Measurements from ENCODE around the gene DEAF1.

The DEAF1 gene

DNA sequence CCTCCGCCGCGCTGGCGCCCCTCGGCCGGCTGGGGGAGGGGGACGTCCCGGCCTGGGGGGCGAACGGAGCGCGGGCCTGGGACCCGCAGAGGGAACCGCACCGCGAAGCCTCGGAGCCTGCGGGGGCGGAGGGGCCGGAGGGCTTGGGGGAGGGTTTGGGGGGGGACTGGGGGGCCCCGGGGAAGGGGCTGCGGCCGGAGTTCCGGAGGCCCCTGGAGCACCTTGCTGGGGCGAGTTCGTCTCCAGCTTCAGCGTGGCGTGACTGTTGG is 67.8 kb downstream of the DEAF1 start:
- in situ Hi-C loops (cut with MboI; ENCODE audit: low sequenced_read_pairs): no loop called here

DNA sequence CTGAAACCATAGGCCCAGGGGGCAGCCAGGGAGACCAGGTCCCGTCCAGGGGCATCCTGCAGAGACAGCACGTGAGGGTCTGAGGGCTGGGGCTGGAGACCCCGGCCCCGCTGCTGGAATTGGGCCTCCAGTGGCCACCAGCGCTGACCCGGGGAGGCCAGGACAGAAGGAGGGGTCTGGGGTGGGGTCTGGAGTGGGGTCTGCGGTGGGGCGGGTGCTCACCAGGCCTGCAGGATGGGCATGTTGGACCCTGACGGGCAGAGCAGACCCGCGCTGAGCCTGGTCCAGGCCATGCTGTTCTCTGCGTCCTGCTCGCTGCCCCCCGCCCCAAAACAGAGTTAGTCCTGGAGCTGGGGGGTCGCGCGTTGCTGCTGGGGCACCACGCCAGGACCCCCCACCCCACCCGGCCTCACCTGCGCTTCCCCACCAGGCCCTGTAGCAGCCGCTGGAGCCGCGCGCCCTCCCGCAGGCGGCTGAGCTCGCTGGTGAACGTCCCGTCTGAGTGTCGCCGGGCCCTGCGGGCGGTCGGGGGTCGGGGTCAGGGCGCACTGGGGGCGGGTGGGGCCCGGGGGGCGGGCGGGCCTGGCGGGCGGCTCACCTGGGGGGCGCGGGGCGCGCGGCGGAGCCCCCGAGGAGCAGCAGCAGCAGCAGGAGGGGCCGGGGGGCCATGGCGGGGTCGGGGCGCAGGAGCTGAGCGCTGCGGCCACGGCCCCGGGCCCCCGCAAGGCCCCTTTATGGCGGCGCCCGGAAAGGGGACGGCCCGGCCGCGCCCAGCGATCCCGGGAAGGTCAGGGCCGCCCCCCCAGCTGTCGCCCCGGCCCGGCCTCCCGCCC is 68.3 kb downstream of the DEAF1 start, which contains the start of gene SCT:
Gene SCT (minus strand): TSS at position 707 of the 833 bp plus-strand sequence. CDS start 38 bp downstream, at position 669.
- in situ Hi-C loops (cut with MboI; ENCODE audit: low sequenced_read_pairs): no loop called here

DNA sequence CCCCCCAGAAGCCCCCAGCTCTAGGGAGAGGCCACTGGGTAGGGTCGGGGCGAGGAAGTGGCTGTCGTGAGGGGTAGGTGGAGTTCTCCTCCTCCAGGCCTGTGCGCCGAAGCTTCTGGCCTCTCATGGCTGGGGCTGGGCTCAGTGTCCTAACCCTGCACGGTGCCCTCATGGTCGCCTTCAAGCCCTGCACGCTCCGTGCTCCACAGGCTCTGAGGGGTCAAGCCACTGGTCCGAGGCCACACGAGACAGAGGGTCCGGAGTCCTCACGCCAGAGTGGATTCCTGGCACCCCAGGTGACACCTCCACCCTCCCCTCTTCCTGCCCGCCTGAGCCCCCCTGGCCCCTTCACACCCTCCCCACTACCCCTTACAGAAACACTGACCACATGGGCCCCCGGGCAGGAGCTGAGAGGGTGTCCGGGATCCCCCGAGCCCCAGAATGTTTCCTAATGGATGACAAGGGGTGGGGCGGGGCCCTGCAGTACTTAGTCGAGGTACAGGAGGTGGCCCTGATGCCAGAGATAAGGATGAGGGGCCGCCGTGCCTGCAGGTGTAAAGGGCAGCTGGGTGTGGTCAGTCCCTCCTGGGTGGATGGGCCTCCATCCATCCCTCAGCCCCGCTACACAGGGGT is 69.3 kb downstream of the DEAF1 start:
- in situ Hi-C loops (cut with MboI; ENCODE audit: low sequenced_read_pairs): no loop called here

DNA sequence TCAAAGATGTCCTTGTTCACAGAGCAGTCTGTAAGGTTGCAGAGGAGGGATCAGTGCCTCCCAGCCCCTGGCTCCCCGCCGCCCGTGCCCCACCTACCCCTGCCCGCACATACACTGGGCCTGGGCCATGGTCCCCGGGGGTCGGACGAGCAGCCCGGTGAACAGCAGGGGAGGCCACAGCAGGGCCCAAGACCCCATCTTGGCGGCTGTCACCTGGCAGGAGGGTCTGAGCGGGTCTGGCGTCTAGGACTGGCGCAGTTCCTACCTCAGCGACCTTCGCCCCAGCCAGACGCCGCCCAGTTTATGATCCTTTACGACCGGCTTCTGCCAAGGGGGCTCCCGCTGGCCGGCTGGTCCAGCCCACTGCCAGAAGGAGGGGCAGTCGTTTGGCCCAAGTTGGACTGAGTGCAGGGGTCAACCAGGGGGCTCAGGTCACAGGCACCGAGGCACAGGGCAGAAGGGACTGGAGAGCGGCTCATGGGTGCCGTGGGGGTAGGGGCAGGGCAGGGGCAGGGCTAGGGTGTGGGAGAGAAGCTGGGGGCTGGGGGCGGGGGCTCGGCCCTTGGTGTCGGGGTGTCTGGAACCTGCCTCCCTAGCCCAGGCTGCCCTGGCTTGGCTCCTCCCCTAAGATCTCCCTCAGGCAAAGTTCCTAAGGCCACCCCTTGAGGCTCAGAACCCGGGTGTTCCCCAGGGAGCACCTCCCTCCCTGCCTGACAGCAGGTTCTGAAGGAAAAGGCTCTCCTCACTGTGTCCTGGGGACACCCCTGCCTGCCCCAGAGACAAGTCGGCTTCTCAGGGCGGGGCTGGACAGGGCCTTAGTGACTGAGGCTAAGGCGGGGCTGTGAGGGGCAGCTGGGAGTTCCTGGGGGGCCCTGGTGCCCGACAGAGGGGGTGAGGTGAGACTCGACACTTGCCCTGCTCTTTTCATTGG is 70.1 kb downstream of the DEAF1 start, which contains the start of gene CDHR5:
Gene CDHR5 (minus strand): TSS at position 251 of the 931 bp plus-strand sequence. CDS start 53 bp downstream, at position 198.
- in situ Hi-C loops (cut with MboI; ENCODE audit: low sequenced_read_pairs): no loop called here

DNA sequence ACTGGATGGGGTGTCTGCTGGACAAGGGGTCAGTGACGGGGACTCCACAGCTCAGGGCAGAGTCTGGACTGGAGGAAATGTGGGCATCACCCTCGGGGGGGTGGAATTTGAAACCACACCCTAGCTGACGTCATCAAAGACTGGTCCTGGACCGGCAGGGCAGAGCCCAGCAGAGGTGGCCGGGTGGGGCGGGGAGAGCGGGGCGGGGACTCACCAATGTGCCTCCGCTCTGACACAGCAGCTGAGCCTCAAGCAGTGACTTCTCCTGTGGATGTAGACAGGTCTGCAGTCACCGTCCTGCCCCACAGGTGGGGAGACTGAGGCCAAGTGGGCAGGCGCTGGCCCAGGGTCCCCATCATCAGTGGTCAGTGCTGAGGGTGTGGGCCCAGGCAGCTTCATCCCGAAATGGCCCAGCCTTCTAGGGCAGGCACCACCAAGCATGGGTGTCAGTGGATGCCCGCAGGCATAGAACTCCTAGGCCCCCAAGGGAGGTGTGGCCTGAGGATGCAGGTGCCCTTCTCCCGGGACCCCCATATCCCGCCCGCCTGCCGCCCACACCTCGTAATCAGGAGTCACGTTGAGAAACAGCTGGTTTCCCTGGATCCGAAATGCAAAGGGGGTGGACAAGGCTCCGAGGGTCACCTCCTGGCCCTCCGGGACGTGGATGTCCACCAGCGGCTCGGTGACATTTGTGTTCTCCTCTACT is 70.9 kb downstream of the DEAF1 start:
- in situ Hi-C loops (cut with MboI; ENCODE audit: low sequenced_read_pairs): no loop called here

DNA sequence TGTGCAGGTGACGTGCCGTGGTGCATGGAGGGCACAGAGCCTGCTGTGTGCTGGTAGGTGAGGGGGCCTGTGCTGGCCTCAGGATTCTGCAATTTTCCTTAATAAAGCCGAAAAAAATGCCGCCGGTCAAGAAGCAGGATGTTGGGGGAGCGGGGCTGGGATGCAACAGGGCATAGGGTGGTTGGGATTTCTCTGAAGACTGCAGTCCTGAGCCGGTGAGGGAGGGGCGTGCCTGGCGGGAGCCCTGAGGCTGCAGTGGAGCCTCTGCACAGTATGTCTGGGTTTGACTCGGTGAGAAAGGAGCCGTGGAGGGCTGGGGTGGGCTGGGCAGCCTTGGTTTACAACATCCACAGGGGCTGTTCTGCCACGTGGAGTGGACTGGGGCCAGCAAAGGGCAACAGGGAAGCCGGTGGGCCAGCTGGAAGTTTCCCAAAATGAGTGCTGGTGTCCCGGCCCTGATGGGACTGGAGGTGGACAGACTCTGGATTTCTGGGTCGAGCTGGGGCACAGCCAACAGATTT is 71.6 kb downstream of the DEAF1 start:
- in situ Hi-C loops (cut with MboI; ENCODE audit: low sequenced_read_pairs): no loop called here

DNA sequence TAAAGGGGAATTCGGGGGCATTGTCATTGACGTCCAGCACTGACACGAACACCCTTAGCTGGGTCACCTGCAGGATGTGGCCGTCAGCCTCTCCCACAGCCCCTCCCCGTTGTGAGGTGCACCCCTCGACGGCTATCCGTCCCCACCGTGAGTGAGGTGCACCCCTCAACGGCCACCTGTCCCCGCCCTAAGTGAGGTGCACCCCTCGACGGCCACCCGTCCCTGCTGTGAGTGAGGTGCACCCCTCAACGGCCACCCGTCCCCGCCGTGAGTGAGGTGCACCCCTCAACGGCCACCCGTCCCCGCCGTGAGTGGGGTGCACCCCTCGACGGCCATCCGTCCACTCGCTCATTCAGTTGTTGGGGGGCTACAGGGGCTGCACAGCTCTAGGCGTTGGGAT is 73.2 kb downstream of the DEAF1 start:
- in situ Hi-C loops (cut with MboI; ENCODE audit: low sequenced_read_pairs): no loop called here

DNA sequence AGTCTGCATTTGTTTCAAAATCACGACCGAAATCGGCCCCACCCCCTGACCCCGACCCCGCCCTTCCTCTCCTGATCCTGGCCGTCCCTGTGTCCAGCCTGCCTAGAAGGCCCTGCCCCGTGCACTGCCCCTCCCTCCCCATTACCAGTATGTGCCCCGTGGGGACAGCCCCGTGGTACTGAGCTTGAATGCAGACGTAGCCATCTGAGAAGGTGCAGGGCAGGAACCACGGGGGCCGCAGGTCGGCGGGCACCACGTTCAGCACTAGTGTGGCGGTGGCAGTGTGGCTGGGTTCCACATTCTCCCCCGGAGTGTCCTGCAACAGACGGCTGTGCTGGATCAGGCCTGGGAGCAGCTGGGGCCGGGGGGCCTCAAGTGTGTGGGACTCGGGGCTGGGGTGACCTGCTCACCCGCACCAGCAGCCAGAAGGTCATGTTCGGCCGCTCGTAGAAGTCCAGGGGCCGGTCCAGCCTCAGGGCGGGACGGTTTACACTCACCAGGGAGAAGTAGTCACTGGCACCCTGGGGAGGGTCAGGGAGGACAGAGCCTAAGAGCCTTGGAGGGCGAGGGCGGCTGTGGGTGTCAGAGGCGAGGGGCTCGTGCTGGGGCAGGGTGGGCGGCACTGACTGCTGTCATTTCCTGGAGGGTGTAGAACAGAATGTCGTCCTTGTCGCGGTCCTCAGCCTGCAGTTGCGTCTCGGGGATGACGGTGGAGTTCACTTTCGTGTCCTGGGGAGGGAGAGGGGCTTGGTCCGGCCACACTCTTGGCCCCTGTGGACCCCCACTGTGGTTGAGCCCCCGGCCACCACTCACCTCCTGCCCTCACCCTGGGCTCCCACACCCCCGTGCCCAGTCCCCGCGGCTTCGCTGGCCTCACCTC is 73.8 kb downstream of the DEAF1 start:
- in situ Hi-C loops (cut with MboI; ENCODE audit: low sequenced_read_pairs): no loop called here

DNA sequence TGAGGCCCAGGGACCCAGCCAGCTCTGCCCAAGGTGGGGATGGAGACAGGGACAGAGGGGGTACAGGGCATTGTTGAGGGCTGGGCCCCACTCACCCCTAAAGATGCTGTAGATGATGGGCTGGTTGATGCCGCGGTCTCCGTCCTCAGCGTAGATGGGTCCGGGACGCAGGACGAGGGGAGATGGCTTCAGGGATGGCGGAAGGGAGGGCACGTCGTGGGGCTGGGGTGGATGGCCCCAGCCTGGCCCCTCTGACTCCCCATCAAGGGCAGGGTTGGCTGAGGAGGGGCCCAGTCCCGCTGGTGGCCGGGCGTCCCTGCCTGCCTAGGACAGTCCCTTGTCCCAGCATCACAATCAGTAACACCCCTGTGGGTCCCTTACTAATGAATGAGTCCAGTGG is 74.8 kb downstream of the DEAF1 start:
- in situ Hi-C loops (cut with MboI; ENCODE audit: low sequenced_read_pairs): no loop called here

DNA sequence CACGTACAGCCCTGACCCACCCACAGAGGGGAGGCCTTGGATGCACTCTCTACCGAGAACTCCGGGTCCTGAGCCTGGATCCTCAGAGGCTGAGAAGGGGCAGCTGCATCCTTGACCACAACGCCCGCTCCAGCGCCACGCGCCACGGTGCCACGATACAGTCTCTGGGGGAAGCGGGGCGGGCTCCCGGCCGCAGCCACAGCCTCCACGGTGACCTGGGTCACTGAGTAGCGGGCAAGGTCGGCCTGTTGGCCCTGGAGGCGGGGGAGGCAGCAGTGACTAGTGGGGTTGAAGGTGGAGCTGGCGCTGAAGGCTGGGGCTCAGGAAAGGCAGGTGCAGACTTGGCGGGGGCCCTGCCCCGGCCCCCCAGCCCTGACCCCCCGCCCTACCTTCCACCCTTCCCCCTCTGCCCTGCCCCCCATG is 75.4 kb downstream of the DEAF1 start:
- in situ Hi-C loops (cut with MboI; ENCODE audit: low sequenced_read_pairs): no loop called here

DNA sequence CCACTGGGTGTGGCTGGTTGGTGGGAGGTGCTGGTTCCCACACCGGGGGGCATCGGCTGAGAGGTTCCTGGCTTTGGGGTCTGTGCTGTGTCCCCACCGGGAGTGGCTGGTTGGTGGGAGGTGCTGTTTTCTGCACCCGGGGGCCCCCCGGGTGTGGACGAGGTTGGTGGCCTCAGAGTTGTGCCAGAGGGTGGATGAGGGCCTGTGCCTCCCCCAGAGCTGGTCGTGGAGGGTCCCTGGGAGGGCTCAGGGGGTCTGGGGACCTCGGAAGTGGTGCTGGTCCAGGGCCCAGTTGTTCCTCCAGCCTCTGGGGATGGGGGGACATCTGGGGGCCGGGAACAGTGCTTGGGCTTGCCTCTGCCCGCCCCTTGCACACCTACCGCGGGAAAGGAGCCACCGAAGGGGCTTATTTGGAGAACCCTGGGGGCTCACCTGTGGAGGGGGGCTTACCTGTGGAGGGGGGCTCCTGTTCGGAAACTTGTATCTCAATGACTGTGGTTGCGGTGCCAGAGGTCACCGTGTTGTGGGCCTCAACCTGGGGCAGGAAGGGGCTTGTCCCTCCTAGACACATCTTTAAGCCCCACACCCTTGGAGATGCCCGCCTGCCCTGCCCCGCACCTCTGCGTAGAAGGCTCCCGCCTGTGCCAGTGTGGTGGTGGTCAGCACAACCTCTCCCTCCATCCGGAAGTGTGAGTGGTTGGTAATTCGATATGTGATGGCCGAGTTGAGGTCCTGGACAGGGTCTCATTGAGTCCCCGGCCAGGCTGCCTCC is 76.0 kb downstream of the DEAF1 start:
- in situ Hi-C loops (cut with MboI; ENCODE audit: low sequenced_read_pairs): no loop called here

DNA sequence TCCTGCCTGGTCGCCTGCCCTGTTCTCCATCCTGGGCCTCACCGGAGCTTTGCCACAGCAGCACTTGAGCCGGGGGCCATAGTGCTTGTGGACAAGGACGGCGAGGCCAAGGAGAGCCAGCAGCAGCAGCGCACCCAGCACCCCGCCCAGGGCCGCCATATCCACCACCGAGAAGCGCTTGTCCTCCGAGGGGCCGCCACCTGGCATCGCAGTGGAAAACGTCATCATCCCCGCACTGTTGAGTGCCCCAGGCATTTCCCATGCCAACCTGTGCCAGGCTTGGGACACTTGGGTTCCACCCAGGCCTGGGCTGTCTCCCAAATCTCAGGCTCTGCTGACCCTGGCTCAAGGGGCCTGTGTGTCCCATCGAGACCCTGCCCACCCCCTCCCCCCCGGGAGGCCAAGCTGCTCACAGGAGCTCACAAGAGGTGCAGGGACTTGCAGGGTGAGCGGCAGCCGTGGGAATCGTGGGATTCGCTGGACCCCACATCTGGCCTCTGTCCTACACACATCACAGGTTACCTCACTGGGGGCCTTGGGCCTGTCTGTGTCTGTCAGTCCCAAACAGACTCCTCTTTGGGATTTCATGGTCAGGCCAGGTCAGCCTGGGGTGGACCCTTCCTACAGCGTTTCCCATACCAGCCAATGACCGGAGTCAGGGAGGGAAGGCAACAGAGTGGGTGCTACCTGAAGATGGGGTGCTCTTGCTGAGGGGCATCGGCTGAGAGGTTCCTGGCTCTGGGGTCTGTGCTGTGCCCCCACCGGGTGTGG is 76.9 kb downstream of the DEAF1 start:
- in situ Hi-C loops (cut with MboI; ENCODE audit: low sequenced_read_pairs): no loop called here

DNA sequence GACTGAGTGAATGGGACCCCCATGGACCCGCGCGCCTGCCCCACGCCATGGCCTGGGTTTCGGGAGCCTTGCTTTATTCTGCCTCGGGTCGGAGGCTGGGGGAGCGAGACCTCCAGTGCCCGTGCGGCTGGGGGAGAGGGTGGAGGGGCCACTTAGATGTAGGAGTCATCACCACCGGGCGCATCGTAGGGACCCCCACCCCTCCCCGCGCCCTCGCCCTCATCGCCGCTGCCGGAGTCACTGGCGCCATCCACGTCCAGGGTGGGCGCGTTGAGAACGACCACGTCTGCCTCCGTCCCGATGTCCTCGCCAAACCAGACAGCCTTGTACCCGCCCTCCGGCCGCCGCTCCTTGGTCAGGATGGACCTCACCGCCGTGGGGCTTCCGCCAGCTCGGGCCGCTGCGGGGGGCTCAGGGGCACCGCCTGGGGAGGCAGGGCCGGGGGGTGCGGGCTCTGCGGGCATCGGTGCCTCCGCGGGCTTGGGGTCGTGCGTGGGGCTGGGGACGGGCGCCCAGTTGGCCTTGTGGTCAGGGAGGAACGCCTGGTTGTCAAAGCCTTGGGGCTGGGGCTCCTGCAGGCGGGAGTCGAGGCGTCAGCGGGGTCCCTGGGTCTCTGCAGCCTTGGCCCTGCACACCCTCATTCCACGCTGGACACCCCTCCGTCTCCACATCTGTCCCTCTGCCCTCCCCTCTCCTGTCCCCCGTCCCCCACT is 77.7 kb downstream of the DEAF1 start:
- in situ Hi-C loops (cut with MboI; ENCODE audit: low sequenced_read_pairs): no loop called here

DNA sequence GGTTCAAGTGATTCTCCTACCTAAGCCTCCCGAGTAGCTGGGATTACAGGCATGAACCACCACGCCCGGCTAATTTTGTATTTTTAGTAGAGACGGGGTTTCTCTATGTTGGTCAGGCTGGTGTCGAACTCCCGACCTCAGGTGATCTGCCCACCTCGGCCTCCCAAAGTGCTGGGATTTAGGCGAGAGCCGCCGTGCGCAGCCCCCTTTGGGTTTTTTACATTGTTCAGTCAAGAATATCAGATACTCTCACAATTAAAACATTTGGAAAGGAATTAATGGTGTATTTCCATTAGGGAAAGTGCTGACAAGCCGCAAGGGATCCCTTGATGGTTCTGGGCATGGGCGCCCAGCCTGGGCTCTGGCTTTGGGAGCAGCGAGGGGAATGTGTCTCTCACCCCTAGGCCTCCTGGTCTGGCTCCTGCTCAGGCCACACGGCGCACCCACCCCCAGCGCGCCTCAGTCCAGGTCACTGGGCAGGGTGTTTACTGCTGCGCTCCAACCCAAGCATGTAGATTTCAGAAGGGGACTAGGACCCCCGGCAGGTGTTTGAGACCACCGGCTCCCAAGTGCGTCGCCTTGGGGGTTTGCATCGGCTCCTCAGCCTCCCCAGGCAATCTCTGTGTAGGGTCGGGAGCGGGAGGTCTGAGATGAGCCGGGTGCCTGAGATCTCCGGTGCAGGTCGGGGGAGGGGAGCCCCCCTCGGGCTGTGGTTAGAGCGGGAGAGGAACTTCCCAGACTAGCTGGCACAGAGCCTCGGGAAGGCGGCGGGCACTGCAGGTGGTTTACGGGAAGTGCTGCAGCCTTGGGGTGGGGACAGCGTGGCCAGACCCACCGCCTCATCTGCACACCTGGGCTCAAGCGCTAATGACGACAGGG is 78.5 kb downstream of the DEAF1 start:
- in situ Hi-C loops (cut with MboI; ENCODE audit: low sequenced_read_pairs): no loop called here

DNA sequence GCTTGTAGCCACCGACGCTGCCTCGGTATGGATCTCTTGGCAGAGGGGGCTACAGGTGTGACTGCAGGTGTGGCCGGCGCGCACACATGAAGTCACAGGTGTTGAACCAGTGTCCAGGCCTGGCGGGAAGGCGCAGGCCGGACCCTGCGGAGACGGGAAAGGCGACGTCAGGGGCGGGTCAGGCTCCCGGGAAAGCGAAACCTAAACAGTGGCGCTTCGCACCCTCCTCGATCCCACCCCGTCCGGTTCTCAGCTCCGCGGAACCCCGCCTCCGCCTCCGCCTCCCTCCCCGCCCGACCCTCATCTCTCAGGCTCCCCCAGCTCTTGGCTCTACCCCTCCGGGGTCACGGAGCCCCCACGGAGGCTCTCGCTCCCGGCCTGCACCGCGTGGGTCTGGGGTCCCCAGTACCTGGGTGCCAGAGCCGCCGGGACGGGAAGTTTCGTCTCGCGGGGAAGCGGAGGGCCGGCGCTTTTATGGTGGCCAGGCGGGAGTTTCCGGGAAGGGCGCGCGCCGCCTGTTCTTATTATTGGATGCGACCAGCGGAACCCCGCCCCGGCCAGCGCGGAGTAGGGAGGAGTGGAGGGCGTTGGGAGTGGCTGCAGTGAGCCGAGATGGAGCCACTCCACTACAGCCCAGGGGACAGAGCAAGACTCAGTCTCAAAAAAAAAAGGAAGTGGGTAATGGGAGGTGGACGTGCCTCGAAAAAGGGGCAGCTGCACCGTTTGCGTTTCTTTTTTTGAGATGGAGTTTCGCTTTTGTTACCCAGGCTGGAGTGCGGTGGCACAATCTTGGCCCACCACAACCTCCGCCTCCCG is 79.3 kb downstream of the DEAF1 start, which contains the start of gene IRF7:
Gene IRF7 (minus strand): TSS at position 447 of the 816 bp plus-strand sequence. CDS start 586 bp downstream, outside the sequence.
- in situ Hi-C loops (cut with MboI; ENCODE audit: low sequenced_read_pairs): no loop called here
